GM18868 (cell line): ENCODE results near the gene THAP5.
"Not testable (repeated sequence)": the region's sequence is repeated elsewhere in the genome, so short reads cannot be mapped to it uniquely, and the experiment has no call there.

ENCODE experiments used
- ATAC-seq: cut with Tn5 transposase; IDR thresholded peaks from one replicate; pipeline ENCODE4 v1.9.1; 2021; ENCODE audit warnings: mild to moderate bottlenecking, moderate library complexity; ENCODE audit not compliant: unreplicated experiment

THAP5 gene

DNA sequence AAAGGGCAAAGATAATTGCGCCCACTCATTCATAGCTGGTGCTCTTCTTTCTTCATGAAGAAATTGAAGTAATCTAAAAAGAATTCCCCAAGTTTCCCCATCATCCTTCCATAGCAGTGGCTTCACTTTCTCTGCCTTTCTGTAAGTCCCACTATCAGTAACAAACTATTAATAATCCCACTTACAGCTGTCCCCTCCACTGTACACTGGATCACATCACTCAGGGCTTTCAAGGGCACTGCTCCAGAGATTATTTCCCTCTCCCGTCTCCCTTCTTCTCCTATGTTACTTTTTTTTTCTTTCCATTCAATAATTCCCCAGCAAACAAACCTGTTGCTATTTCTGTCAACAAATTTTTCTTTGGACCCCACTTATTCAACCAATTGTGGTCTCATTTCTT, 16.3 kb upstream of the THAP5 start:
- no peak for ATAC-seq

DNA sequence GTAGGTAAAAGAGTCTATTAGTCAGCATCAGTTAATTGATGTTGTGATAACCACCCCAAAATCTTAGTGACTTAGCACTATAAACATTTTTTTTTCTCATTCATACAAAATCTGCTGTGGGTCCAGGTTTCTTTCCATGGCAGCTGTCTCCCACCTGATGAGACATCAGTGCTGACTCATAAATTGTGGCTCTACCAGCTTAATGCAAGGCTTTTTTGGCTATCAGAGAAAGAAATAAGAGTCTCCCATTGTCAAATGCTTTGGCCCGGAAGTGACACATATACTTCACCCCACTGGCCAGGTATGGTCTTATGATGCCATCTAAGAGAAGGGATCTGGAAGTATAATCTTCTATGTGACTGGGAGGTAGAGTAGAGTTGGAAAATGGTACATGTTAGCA, 14.7 kb upstream of the THAP5 start:
- ATAC-seq: no peak

GRCh38 chr7:108581655-108582491, 12.4 kb upstream of the THAP5 start:
- no peak for ATAC-seq

GRCh38 chr7:108580298-108580697, 10.8 kb upstream of the THAP5 start:
- ATAC-seq: no peak

DNA sequence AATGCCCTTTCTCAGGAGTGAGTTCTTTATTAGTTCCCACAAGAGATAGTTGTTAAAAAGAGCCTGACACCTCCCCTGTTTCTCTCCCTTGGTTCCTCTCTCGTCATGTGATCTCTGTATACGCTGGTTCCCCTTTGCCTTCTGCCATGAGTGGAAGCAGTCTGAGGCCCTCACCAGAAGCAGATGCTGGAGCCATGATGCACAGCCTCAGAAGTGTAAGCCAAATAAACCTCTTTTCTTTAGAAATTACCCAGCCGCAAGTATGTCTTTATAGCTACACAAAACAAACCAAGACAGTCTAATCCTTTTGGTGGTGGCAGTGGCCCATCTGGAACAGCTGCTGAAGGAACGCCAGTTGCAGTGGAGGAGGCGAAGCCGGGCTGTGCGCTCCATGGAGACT, 9.4 kb upstream of the THAP5 start:
- no peak for ATAC-seq

DNA sequence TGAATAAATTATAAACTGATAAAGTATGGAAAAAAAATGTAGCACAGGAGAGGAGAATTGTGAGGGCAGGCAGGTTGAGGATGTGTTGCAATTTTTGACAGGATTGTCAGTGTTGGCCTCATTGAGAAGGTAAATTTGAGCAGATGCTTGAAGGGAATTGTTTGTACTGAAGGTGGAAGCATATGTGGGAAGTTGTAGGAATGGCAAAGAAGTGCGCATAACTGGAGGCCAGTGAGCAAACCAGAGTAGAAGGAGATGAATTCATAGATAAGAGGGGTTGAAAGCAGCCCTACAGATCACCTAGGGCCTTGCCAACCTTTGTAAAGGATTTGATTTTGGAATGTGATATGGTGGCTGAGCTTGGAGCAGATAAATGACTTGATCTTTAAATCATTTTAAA, 6.6 kb upstream of the THAP5 start:
- no peak for ATAC-seq

GRCh38 chr7:108575156-108575555, 5.7 kb upstream of the THAP5 start:
- no peak for ATAC-seq

- ATAC-seq: no peak
These were observed 3.0 kb upstream of the THAP5 start for GRCh38 chr7:108572480-108572879.

DNA sequence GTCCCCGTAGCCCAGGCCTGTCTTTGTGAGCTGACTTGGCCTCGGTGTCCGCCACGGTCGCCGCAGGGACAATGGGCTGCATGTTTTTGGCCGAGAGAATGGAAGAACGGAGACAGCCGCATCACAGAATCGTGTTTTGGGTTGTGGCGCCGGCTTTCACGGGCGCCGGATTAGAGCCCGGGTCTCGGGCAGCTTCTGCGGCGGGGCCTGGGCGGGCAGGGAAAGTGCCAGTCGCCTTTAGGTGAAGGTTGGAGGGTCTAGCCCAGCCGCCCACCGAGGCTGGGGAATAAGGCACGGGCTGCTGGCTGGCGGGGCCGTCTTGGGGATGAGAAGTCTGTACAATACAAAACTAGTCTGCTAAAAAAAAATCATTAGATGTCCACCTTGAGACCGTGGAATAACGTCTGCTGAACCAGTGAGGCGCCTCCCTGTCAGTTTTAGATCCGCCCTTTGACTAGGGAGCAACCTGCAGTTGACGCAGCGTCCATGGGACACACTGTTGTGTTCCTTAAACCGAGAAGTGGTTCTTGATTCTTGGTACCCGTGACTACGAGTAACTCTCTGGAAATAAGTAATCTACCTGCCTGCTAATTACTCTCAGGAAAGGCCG, 745 bp upstream of the THAP5 start:
- ATAC-seq: peak; percentile 21

GRCh38 chr7:108568801-108569380, 615 bp downstream of the THAP5 start:
- no peak for ATAC-seq

DNA sequence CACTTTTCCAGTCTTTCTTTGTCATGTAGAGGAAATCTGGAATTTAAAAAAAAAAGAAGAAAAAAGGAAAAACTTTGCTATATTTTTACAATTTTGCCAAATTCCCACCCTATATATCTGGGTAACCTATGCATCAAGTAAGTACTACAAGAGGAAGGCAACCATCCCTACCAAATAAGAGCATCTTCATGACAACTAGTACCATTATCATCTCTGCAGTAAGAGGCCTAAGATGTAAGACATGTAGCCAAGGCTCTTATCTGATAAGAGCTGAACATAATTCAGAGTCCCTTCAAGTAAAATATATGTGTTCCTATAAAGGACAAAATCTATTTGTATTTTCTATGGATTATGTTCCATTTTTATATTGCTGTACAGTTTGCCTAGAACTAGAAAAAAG, 3.5 kb downstream of the THAP5 start:
- no peak for ATAC-seq

DNA sequence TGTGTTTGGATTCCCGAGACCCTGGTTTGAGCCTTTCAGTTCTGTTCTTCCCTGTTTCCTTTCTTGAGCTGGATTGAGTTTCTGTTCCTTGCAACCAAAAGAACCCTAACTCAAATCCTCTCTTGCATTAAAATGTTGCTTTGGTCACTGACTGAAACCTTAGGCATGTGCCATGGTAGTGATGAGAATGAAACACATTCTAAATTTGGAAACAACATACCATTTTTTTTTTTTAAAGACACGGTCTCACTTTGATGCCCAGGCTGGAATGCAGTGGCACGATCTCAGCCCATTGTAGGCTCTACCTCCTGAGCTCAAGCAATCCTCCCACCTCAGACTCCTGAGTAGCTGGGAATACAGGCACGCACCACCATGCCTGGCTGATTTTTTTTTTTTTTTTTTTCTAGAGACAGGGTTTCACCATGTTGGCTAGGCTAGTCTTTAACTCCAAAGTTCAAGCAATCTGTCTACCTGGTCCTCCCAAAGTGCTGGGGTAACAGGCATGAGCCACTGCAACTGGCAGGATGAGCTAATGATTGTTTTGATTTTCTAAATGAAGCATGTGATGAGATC, 8.4 kb downstream of the THAP5 start:
- no peak for ATAC-seq

DNA sequence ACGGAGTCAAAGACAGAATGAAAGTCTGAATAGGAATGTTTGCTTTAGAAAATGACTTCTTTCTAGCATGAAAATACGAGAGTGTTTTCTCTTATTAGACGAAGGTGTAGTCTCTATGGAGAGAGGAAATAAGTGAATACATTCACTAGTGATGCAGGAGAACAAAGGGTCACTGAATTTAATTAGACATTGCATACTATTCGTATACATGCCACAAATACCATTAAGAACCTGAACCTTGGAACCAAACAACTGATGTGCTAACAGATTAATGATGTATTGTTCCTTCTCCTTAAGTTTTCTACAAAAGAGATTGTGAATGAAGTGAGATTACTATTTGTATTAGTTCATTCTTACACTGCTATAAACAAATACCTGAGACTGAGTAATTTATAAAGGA, 10.3 kb downstream of the THAP5 start:
- ATAC-seq: no peak

DNA sequence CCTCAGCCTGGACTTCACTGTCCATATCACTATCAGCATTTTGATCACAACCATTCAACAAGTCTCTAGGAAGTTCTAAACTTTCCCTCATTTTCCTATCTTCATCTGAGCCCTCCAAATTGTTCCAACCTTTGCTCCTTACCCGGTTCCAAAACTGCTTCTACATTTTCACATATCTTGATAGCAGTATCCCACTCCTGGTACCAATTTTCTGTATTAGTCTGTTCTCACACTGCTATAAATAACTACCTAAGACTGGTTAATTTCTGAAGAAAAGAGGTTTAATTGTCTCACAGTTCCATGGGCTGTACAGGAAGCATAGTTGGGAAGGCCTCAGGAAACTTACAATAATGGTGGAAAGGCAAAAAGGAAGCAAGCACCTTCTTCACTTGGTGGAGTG, 11.9 kb downstream of the THAP5 start:
- no peak for ATAC-seq

DNA sequence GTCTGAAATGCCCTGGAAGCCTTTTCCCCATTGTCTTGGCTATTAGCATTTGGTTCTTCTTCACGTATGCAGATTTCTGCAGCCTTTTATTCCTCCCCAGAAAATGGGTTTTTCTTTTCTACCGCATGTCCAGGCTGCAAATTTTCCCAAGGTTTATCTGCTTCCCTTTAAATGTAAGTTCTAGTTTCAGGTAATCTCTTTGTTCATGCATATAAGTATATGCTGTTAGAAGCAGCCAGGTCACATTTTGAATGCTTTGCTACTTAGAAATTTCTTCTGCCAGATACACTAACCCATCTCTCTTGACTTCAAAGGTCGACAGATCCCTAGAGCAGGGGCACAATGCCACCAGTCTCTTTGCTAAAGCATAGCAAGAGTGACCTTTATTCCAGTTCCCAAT, 12.3 kb downstream of the THAP5 start:
- ATAC-seq: no peak

GRCh38 chr7:108556665-108557064, 12.8 kb downstream of the THAP5 start:
- ATAC-seq: not testable (repeated sequence)

- ATAC-seq: not testable (repeated sequence)
These were observed 21.2 kb downstream of the THAP5 start for GRCh38 chr7:108548141-108548896.

- no peak for ATAC-seq
These were observed 28.0 kb downstream of the THAP5 start for GRCh38 chr7:108541478-108541877.

DNA sequence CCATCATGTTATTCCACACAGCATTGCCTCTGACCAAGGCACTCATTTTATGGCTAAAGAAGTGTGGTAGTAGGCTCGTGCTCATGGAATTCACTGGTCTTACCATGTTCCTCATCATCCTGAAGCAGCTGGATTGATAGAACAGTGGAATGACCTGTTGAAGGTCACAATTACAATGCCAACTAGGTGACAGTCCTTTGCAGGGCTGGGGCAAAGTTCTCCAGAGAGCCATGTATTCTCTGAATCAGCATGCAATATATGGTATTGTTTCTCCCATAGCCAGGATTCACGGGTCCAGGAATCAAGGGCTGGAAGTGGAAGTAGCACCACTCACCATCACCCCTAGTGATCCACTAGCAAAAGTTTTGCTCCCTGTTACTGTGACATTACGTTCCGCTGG, 30.8 kb downstream of the THAP5 start:
- ATAC-seq: not testable (repeated sequence)

- ATAC-seq: peak; percentile 73
These were observed 31.3 kb downstream of the THAP5 start for GRCh38 chr7:108538236-108538635.

DNA sequence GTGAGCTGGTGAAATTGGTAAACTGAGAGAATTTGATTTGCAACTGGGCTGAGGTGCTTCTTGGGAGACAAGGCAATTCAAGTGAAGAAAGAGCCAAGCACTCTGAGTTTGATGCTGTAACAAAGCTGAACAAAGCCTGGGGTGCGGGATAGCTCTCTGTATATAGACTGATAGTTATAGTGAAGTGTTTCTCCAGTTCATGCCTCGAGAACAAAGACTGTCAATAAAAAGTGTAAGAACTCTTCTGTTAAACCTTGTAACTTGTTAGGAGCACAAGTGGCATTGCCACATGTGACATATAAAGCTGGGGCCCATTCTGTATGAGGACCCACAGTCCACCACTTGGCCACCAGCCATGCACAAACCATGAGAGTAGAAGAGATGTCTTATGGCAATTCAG, 32.3 kb downstream of the THAP5 start:
- ATAC-seq: no peak
